ENCODE results near the gene CCDC175.

DNA sequence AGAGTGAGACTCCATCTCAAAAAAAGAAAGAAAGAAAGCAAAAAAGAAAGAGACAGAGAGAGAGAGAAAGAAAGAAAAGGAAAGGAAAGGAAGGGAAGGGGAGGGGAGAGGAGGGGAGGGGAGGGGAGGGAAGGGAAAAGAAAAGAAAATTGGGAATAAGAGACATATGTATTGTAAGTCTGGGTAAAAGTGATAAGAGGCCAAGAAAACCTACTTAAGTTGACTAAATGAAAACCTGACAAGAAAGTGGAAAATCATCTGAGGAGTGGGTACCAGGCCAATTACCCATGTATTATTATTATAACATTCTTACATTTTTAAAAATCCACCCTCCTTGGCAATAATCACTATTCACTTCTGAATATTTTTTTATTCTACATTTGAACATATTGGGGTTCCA, 46.3 kb downstream of the CCDC175 start:
- TF ChIP-seq POLR2AphosphoS5 (IDR thresholded peaks at IDR 0.05; ENCODE audit: low read depth, low read length) (no peak), SIN3A (IDR thresholded peaks at IDR 0.05; ENCODE audit: borderline replicate concordance, insufficient read depth, low read length) (no peak), TAF1 (IDR thresholded peaks at IDR 0.05; ENCODE audit: borderline replicate concordance, insufficient read depth, low read length) (no peak), FOXP2 (optimal IDR thresholded peaks at IDR 0.05; ENCODE audit: borderline replicate concordance, extremely low read depth, extremely low read length, insufficient read depth) (no peak)
- TF ChIP-seq, protein P1, sequence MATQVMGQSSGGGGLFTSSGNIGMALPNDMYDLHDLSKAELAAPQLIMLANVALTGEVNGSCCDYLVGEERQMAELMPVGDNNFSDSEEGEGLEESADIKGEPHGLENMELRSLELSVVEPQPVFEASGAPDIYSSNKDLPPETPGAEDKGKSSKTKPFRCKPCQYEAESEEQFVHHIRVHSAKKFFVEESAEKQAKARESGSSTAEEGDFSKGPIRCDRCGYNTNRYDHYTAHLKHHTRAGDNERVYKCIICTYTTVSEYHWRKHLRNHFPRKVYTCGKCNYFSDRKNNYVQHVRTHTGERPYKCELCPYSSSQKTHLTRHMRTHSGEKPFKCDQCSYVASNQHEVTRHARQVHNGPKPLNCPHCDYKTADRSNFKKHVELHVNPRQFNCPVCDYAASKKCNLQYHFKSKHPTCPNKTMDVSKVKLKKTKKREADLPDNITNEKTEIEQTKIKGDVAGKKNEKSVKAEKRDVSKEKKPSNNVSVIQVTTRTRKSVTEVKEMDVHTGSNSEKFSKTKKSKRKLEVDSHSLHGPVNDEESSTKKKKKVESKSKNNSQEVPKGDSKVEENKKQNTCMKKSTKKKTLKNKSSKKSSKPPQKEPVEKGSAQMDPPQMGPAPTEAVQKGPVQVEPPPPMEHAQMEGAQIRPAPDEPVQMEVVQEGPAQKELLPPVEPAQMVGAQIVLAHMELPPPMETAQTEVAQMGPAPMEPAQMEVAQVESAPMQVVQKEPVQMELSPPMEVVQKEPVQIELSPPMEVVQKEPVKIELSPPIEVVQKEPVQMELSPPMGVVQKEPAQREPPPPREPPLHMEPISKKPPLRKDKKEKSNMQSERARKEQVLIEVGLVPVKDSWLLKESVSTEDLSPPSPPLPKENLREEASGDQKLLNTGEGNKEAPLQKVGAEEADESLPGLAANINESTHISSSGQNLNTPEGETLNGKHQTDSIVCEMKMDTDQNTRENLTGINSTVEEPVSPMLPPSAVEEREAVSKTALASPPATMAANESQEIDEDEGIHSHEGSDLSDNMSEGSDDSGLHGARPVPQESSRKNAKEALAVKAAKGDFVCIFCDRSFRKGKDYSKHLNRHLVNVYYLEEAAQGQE (IDR thresholded peaks at IDR 0.05; ENCODE audit: insufficient read depth in 1 of 2, low read depth in 2 of 2, low read length in 2 of 2), result no peak
